GM12878 (cell line): ENCODE measurements around the gene WFDC13. TPM values are rescaled to one million over a fixed set of nuclear protein-coding genes. Genes with fewer than 3 reads are reported as not detected.

Source experiments
- ATAC-seq: fragments of 200-7000 bp; cut with Tn5 transposase; 3 replicates; pipeline ENCODE4 v1.9.1; 2020; ENCODE audit warnings: mild to moderate bottlenecking, moderate library complexity
- BruUV-seq: library from RNA; stranded (reverse); fragments of 400-500 nt; replicated peaks from 2 replicates; lab custom pipeline; 2021; lab: Mats Ljungman, UMichigan
- CTCF ChIA-PET: fragments of 300-600 bp; sonication (Branson Sonifier 250); formaldehyde crosslinking; extraction: SDS; loops from one replicate; lab custom pipeline; 2021; ENCODE audit warnings: inconsistent platforms; lab: Yijun Ruan, JAX
- POLR2A ChIA-PET: fragments of 350-600 bp; formaldehyde crosslinking; extraction: SDS; loops from one replicate; lab custom pipeline; 2021; ENCODE audit warnings: inconsistent platforms; lab: Charles Lee
- RAD21 ChIA-PET: fragments of 300-600 bp; sonication (Branson Sonifier 250); formaldehyde crosslinking; loops from one replicate; lab custom pipeline; 2023; ENCODE audit warnings: antibody characterized with exemption; ENCODE audit not compliant: unreplicated experiment; lab: Charles Lee
- SMC1A ChIA-PET: fragments of 300-600 bp; sonication (Branson Sonifier 250); formaldehyde crosslinking; loops from one replicate; lab custom pipeline; 2023; ENCODE audit not compliant: unreplicated experiment, uncharacterized antibody; lab: Charles Lee
- DNase-seq: peaks from one replicate; pipeline ENCODE4 v3.0.0-alpha.2; 2011; ENCODE audit warnings: low read depth, low spot score
- FAIRE-seq: peaks from 3 replicates; lab custom pipeline; 2011; peaks lifted over from hg19 to GRCh38; lab: Jason Lieb, UNC
- H2AFZ ChIP-seq: 2 replicates; pipeline ENCODE4 v1.6.0; 2011; ENCODE audit warnings: low read depth, low read length, control low read depth; ENCODE audit not compliant: control insufficient read depth
- H3K27ac ChIP-seq: 2 replicates; pipeline ENCODE4 v1.5.1; 2011; ENCODE audit warnings: control low read depth; ENCODE audit not compliant: control insufficient read depth, insufficient read depth
- H3K27me3 ChIP-seq, 2 experiments: replicated peaks in 1 of 2; 2 replicates each; pipeline versions ENCODE4 v1.6.0 to v1.6.1; 2011; ENCODE audit warnings: low read length in 1 of 2; ENCODE audit not compliant: control insufficient read depth in 2 of 2, insufficient read depth in 2 of 2
- H3K36me3 ChIP-seq, 2 experiments: 2 replicates each; pipeline ENCODE4 v1.5.1; 2011; ENCODE audit warnings: low read length in 1 of 2; ENCODE audit not compliant: control insufficient read depth in 2 of 2, insufficient read depth in 2 of 2
- H3K4me1 ChIP-seq: 2 replicates; pipeline ENCODE4 v1.6.1; 2011; ENCODE audit warnings: mild to moderate bottlenecking, low read length, moderate library complexity, mixed read lengths; ENCODE audit not compliant: control insufficient read depth, insufficient read depth
- H3K4me2 ChIP-seq: 2 replicates; pipeline ENCODE4 v1.6.0; 2011; ENCODE audit warnings: control low read depth; ENCODE audit not compliant: control insufficient read depth, insufficient read depth
- H3K4me3 ChIP-seq: fragments of 200-600 bp; sonication (generic); 2 replicates; pipeline ENCODE4 v1.5.1; 2016
- H3K79me2 ChIP-seq: 2 replicates; pipeline ENCODE4 v1.6.0; 2011; ENCODE audit warnings: low read length; ENCODE audit not compliant: control insufficient read depth, insufficient read depth
- H3K9ac ChIP-seq: 2 replicates; pipeline ENCODE4 v1.8.0; 2011; ENCODE audit warnings: low read length, control low read depth, mixed read lengths; ENCODE audit not compliant: control insufficient read depth, insufficient read depth
- H3K9me3 ChIP-seq: replicated peaks from 3 replicates; pipeline ENCODE4 v1.5.1; 2011; ENCODE audit warnings: mild to moderate bottlenecking, low read length; ENCODE audit not compliant: control insufficient read depth, insufficient read depth
- H4K20me1 ChIP-seq: 2 replicates; pipeline ENCODE4 v1.6.0; 2011; ENCODE audit not compliant: control insufficient read depth, insufficient read depth
- ATF7 ChIP-seq: fragments of 450-650 bp; IDR thresholded peaks from 2 replicates; pipeline ENCODE4 v1.6.1; 2016; ENCODE audit warnings: low read depth, mild to moderate bottlenecking
- BHLHE40 ChIP-seq, 2 experiments: fragments of 450-650 bp in 1 of 2; IDR thresholded peaks; 2 replicates each; pipeline ENCODE4 v1.6.1; 2011 to 2017; ENCODE audit warnings: low read depth in 2 of 2, borderline replicate concordance in 1 of 2, improper control_type of control experiment in 1 of 2, low read length in 1 of 2, mild to moderate bottlenecking in 1 of 2
- CREB1 ChIP-seq: IDR thresholded peaks from 2 replicates; pipeline ENCODE4 v1.6.1; 2012; ENCODE audit warnings: low read depth, mild to moderate bottlenecking, inconsistent platforms
- MAX ChIP-seq: IDR thresholded peaks from 2 replicates; pipeline ENCODE4 v1.6.1; 2012; ENCODE audit warnings: low read depth, low read length, improper control_type of control experiment
- PAX8 ChIP-seq: fragments of 450-650 bp; IDR thresholded peaks from 2 replicates; pipeline ENCODE4 v1.6.1; 2017; ENCODE audit warnings: mild to moderate bottlenecking, moderate library complexity
- STAT3 ChIP-seq: IDR thresholded peaks from 2 replicates; pipeline ENCODE4 v1.6.1; 2011; ENCODE audit warnings: low read depth, low read length, improper control_type of control experiment
- ZNF384 ChIP-seq: IDR thresholded peaks from 2 replicates; pipeline ENCODE4 v1.6.1; 2012; ENCODE audit warnings: low read depth, mild to moderate bottlenecking, low read length, improper control_type of control experiment, borderline replicate concordance
- WGBS: methylation state at CpG from one replicate; pipeline ENCODE4 v1.1.6; 2016; ENCODE audit warnings: low lambda C conversion rate; ENCODE audit not compliant: insufficient replicate concordance, insufficient coverage; ENCODE audit errors: missing lambda C conversion rate; 5-methylcytosine and 5-hydroxymethylcytosine counted together
- in situ Hi-C: fragments of 300-500 bp; cut with MboI; formaldehyde crosslinking; loops from 9 replicates; pipeline ENCODE4 v1.14.3; 2018; ENCODE audit warnings: mixed read lengths
- intact Hi-C: fragments of 100-400 bp; cut with micrococcal nuclease; formaldehyde crosslinking; loops from one replicate; pipeline ENCODE4 v1.14.2; 2022; ENCODE audit not compliant: unreplicated experiment
- polyA plus RNA-seq, 11 experiments: library from polyadenylated mRNA; depleted of rRNA in 4 of 11; unstranded in 6 of 11; stranded (reverse) in 5 of 11; fragments of >200 nt; fragmentation: Nextera tagmentation in 4 of 11; fragmentation: Illumina TruSeq in 1 of 11; extraction: Ambion mirVana in 4 of 11; extraction: Trizol in 1 of 11; gene quantifications; 1 replicate in 1 of 11; 2 replicates in 10 of 11; pipeline versions ENCODE4 v1.2.1 to v1.2.3, GENCODE V29; 2011 to 2016; ENCODE audit warnings: inconsistent platforms in 2 of 11, missing spikeins in 2 of 11, low read depth in 1 of 11
- total RNA-seq, 4 experiments: library from RNA; depleted of rRNA in 3 of 4; stranded (reverse); fragments of >200 nt in 3 of 4; fragmentation: Illumina TruSeq in 1 of 4; extraction: Trizol in 1 of 4; gene quantifications; 2 replicates each; pipeline versions ENCODE4 v1.2.1 to v1.2.3, GENCODE V29; 2013 to 2021

WFDC13 gene
- total and polyA plus RNA-seq, 10 of the 15 experiments (the other 5 are each of a cell fraction or from before 2014, with no cell fraction given): not detected

- H3K4me2 ChIP-seq: no peak overlapping the region
- RAD21 ChIA-PET: no interaction called here
- H4K20me1 ChIP-seq: no peaks in the 10 kb centered on the region
- H3K4me1 ChIP-seq: no peaks in the 10 kb centered on the region
- no peak for DNase-seq
- ATAC-seq: no peak
- no TSS peak for BruUV-seq
- in situ Hi-C loops: no loop called here
- FAIRE-seq: no peak
- TF ChIP-seq PAX8 (no peak), BHLHE40 (IDR thresholded peaks at IDR 0.05; ENCODE audit: borderline replicate concordance in 1 of 2, low read depth in 2 of 2, low read length in 1 of 2) (no peak), ZNF384 (no peak), MAX (no peak)
- TF ChIP-seq, all 136 proteins: peak for 0
- ChIA-PET SMC1A (no interaction called here), POLR2A (no interaction called here), CTCF (interaction anchor here (0.9 to 1.7 kb wide), 2 partner anchors 35 kb away, joined by 3 to 5 read pairs; no protein-coding TSS in a partner anchor)
- Histone ChIP-seq H2AFZ (no peak overlapping the region), H3K79me2 (no peaks in the 10 kb centered on the region), H3K27ac (no peak overlapping the region), H3K9me3 (peaks cover 2% of the 10 kb centered on the region; the same call in 1 of the 3 replicates), H3K9ac (no peak overlapping the region), H3K27me3 (no peaks in the 10 kb centered on the region), H3K36me3 (no peaks in the 10 kb centered on the region), H3K4me3 (no peak overlapping the region)
- intact Hi-C loops: no loop called here
- 88% methylated on average over 19 of the region's 23 CpGs for WGBS
Observed at GRCh38 chr20:45735988-45736387, 34.1 kb downstream of the WFDC13 start.

- no peaks in the 10 kb centered on the region for H3K79me2 ChIP-seq
- ATAC-seq (no peak), FAIRE-seq (no peak), DNase-seq (no peak)
- no peak overlapping the region for H3K27ac ChIP-seq
- in situ Hi-C loops (no loop called here), intact Hi-C loops (no loop called here)
- POLR2A ChIA-PET: no interaction called here
- CTCF ChIA-PET: no interaction called here
- SMC1A ChIA-PET: no interaction called here
- no peak overlapping the region for H3K4me3 ChIP-seq
- WGBS: 32% methylated on average over 4 of the region's 4 CpGs
- no peak for TF ChIP-seq ATF7
- no peak for TF ChIP-seq MAX
- no peak for TF ChIP-seq CREB1
- TF ChIP-seq STAT3: no peak
- RAD21 ChIA-PET: no interaction called here
- H3K9me3 ChIP-seq: no peaks in the 10 kb centered on the region
- H3K36me3 ChIP-seq: no peaks in the 10 kb centered on the region
- H2AFZ ChIP-seq: no peak overlapping the region
- H3K4me1 ChIP-seq: no peaks in the 10 kb centered on the region
- H4K20me1 ChIP-seq: no peaks in the 10 kb centered on the region
- H3K4me2 ChIP-seq: no peak overlapping the region
- no TSS peak for BruUV-seq
- H3K27me3 ChIP-seq: no peaks in the 10 kb centered on the region
- no peak overlapping the region for H3K9ac ChIP-seq
Observed at GRCh38 chr20:45742596-45742995, 40.8 kb downstream of the WFDC13 start.
